ENCODE data around the gene TENT5C. TPM values are rescaled to one million over a fixed set of nuclear protein-coding genes. Genes with fewer than 3 reads are reported as not detected.

TENT5C gene
- total and polyA plus RNA-seq, 2 of the 8 experiments (the other 6 are each of a cell fraction or from before 2014, with no cell fraction given), result 0.38 to 0.99 TPM

DNA sequence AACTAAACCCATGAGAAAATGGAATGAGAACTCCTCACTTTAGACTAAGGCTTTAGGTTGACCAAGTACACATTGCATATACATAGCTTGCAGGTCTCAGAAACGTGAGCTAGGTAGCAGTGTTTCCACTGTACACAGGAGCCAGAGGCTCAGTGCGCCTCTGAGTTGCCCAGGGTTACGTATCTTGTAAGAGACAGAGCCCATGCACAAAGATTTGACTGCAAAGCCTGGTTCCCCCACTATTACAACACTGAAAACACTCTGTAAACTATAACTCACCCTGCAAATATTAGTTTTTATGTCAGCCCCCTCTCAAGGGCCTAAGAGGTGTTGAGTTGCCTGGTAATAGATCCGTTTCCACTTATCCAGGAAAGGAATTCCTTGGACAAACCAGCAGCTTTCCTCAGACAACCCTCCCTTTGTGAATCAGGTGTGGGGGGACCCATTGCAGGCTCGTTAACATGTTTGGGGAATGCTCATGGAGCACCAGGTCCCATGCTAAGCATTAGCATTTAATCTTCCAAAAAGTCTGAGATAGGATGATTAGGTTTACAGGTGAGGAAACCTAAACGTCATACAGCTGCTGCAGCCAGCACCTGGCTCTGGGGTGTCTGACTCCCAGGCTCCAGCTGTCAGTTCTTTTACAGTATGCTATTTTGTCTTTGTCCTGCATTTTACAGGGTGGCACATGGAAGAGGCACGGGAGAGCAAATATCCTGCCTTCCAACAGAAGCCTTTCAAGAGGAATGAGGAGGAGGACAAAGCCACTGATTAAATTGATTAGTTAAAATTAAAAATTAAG, 25.7 kb downstream of the TENT5C start (continued):
- TF ChIP-seq GABPA (IDR thresholded peaks at IDR 0.05; ENCODE audit: borderline replicate concordance, insufficient read depth, low read length) (no peak), POLR2AphosphoS5 (IDR thresholded peaks at IDR 0.05; ENCODE audit: low read depth, low read length) (no peak), YY1 (IDR thresholded peaks at IDR 0.05; ENCODE audit: low read depth, low read length) (no peak), SP4 (IDR thresholded peaks at IDR 0.05; ENCODE audit: low read length) (no peak), RFX5 (IDR thresholded peaks at IDR 0.05; ENCODE audit: borderline replicate concordance, low read depth, low read length) (no peak), JUN (IDR thresholded peaks at IDR 0.05; ENCODE audit: low read depth, low read length) (no peak), TBP (IDR thresholded peaks at IDR 0.05; ENCODE audit: low read depth, low read length) (no peak)
- TF ChIP-seq, protein P1, sequence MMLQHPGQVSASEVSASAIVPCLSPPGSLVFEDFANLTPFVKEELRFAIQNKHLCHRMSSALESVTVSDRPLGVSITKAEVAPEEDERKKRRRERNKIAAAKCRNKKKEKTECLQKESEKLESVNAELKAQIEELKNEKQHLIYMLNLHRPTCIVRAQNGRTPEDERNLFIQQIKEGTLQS (IDR thresholded peaks at IDR 0.05; ENCODE audit: insufficient read depth, low read depth, low read length), result no peak
